Suppressor macrophage treated with lipopolysaccharide for 4 hours (primary cell): Measurements from ENCODE around the gene IL17RC.
"Not testable (repeated sequence)": the region's sequence is repeated elsewhere in the genome, so short reads cannot be mapped to it uniquely, and the experiment has no call there.

Experiments
- DNase-seq: peaks from one replicate; pipeline ENCODE4 v3.0.0-alpha.2; 2020

The IL17RC gene, protein sequence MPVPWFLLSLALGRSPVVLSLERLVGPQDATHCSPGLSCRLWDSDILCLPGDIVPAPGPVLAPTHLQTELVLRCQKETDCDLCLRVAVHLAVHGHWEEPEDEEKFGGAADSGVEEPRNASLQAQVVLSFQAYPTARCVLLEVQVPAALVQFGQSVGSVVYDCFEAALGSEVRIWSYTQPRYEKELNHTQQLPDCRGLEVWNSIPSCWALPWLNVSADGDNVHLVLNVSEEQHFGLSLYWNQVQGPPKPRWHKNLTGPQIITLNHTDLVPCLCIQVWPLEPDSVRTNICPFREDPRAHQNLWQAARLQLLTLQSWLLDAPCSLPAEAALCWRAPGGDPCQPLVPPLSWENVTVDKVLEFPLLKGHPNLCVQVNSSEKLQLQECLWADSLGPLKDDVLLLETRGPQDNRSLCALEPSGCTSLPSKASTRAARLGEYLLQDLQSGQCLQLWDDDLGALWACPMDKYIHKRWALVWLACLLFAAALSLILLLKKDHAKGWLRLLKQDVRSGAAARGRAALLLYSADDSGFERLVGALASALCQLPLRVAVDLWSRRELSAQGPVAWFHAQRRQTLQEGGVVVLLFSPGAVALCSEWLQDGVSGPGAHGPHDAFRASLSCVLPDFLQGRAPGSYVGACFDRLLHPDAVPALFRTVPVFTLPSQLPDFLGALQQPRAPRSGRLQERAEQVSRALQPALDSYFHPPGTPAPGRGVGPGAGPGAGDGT

GRCh38 chr3:9916734-9917680 lies at the start of gene IL17RC:
TSS of gene IL17RC (plus strand) at chr3:9917098. CDS start at chr3:9917316, 218 bp downstream.
- peak; percentile 78 for DNase-seq

DNA sequence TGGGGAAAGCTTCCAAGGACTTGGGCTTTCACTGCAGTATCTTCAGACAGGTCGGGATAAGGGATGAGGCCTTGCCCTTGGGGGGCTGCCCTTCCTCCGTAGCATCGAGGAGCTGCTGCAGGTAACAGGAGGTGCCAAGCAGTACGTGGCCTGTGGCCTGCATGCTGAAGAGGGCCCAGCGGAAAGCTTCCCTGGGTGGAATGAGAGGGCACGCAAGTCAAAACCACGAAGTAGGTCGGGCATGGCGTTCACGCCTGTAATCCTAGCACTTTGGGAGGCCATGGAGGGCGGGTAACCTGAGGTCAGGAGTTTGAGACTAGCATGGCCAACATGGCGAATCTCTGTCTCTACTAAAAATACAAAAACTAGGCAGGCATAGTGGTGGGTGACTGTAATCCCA lies 49.8 kb upstream of the IL17RC start:
- no peak for DNase-seq

- DNase-seq, result no peak
Observed at GRCh38 chr3:9869955-9870354, 46.9 kb upstream of the IL17RC start.

DNA sequence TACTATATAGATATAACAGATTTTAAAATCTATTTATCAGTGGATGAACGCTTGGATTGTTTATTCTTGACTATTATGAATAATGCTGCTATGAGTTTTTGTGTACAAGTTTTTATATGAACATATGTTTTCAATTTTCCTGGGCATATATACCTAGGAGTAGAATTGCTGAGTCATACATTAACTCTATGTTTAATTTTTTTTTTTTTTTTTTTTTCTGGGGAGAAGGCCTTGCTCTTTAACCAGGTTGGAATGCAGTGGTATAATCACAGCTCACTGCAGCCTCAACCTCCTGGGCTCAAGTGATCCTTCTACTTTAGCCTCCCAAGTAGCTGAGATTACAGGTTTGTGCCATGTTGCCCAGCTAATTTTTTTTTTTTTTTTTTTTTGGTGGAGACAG lies 45.9 kb upstream of the IL17RC start:
- DNase-seq, result no peak

DNA sequence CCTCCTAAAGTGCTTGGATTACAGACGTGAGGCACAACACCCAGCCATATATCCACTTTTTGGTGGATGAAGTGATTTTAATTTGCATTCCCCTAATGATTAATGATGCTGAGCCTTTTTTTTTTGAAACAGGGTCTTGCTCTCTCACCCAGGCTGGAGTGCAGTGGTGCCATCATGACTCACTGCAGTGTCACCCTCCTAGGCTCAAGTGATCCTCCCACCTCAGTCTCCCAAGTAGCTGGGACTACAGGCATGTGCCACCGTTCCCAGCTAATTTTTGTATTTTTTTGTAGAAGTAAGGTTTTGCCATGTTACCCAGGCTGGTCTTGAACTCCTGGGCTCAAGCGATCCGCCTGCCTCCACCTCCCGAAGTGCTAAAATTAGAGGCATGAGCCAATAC lies 44.8 kb upstream of the IL17RC start:
- peak; percentile 21 for DNase-seq

DNA sequence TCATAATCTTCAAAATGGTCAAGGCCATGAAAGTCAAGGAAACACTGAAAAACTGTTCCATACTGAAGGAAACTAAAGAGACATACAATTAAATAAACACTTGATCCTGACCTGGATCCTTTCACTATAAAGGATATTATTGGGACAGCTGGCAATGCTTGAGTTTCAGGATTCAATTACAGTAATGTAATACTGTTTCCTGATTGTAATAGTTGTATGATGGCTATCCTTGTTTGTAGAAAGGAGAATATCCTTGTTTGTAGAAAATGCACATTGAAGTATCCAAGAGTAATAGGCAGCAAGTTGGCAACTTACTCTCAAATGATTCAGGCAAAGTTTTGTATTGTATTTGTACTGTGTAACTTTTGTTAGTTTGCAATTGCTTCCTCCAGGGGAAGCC lies 41.5 kb upstream of the IL17RC start:
- no peak for DNase-seq

GRCh38 chr3:9876255-9876654 lies 40.6 kb upstream of the IL17RC start:
- DNase-seq, result not testable (repeated sequence)

DNA sequence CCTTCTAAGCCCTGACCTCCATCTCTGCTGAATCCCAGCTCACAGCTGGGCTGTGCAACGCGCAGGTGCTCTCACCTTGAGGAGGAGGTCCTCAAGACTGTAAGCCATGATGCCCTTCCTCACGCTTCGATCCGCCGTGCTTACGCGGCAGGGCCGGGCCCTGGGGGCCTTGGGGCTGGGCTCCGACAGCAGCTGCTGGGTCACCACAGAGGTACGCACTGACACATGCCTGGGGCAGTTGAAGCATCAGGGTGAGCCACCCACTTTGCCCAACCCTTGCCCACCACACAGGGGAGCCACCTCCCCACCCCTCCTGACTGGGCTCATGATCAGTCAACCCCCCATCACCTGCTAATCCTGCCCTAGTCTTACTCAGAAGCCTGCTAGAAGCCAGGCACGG lies 39.9 kb upstream of the IL17RC start:
- no peak for DNase-seq

DNA sequence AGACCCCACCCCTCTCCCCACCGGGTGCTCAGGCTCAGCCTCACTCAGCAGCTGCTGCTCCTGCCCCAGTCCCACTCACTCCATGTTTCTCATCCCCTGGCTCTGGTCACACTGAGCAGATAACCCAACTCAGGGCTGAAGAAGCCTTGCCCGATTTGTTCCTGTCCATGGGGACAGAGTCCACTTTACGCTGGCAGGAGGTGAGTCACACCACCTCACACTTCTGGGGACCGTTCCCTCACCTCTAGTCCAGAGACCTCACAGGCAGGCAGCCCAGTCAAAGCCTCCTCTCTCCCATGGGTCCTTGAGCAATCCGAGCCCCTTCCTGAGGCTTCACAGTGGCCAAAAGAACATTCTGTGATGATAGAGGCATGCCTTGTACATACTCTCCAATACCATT lies 38.2 kb upstream of the IL17RC start:
- no peak for DNase-seq

GRCh38 chr3:9879830-9880549 lies 36.9 kb upstream of the IL17RC start, which contains the start of gene CIDEC:
TSS of gene CIDEC (minus strand) at chr3:9880253. CDS start at chr3:9878486, 1,767 bp downstream.
- DNase-seq, result no peak

DNA sequence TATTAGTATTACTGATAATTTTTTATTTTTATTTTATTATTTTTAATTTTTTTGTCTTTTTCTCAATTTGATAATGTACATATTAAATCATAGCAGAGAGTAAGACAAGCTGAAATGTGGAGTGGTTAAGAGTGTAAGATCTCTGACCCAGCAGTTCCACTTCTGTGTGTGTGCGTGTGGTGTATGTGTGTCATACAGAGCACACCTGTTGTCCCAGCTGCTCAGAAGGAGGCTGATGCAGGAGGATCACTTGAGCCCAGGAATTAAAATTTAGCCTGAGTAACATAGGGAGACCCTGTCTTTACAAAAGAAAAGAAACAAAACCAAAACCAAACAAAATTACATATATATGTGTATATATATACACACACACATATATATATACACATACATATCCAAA lies 35.5 kb upstream of the IL17RC start:
- no peak for DNase-seq

DNA sequence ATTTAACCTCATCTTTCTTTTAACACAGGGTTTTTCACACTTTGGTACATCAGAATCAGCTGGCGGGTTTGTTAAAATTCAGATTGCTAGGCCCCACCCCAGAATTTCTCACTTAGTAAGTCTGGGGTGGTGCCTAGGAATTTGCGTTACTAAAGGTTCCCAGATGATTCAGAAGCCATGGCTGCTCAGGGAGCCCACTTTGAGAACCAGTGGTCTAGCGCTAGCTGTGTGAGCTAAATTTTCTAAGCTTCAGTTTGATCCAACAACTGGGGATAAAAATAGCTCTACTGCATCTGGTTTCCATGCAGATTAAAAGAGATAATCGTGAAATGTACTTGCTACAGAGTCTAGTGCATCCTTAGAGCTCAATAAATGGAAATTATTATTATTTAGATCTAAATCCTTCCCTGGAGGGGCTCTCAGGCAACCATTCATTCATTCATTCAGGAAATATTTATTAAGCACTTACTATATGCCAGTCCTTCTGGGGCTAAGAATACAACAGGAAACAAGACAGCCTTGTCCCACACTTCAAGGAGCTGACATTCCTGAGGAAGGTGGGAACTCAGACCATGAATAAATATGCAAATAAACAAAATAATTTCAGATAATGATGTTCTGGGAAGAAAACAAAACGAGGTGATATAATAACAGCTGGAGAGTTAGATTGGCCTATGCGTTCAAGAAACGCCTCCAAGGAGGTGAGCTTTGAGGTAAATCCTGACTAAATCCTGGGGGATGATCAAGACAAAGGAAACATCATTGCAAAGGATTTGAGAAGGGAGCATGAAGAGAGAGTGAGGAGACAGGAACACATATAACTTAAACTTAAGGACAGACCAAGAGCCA lies 33.0 kb upstream of the IL17RC start:
- no peak for DNase-seq

GRCh38 chr3:9884555-9885165 lies 32.2 kb upstream of the IL17RC start:
- DNase-seq, result no peak

- no peak for DNase-seq
Observed at GRCh38 chr3:9886328-9886727, 30.6 kb upstream of the IL17RC start.

DNA sequence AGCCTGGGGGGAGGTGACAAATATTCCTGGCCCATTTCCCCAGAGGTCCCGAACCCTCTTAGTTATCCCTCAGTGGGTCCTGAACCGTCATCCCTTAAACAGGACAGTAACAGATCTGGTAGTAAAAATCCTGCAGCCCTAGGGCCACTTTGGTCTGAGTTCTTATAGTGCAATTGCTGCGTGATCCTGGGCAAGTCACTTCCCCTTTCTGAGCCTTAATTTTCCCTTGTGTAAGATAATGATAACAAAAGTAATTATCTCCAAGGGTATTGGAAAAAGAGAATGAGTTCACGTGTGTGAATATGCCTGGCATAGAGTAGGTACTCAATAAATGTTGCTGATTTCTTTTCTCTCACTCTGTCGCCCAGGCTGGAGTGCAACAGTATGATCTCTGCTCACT lies 29.4 kb upstream of the IL17RC start:
- no peak for DNase-seq

DNA sequence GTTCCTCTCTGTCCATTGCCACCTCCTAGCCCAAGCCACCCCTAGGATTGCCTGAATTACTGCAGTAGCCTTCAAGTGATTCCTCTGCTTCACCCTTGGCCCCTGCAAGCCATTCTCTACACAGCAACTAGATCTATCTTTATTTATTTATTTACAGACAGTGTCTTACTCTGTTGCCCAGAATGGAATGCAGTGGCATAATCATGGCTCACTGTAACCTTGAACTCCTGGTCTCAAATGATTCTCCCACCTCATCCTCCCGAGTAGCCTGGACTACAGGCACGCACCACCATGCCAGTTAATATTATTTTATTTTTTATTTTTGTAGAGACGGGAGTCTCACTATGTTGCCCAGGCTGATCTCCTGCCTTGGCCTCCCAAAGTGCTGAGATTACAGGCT lies 28.4 kb upstream of the IL17RC start:
- no peak for DNase-seq

GRCh38 chr3:9889405-9889804 lies 27.5 kb upstream of the IL17RC start:
- no peak for DNase-seq

DNA sequence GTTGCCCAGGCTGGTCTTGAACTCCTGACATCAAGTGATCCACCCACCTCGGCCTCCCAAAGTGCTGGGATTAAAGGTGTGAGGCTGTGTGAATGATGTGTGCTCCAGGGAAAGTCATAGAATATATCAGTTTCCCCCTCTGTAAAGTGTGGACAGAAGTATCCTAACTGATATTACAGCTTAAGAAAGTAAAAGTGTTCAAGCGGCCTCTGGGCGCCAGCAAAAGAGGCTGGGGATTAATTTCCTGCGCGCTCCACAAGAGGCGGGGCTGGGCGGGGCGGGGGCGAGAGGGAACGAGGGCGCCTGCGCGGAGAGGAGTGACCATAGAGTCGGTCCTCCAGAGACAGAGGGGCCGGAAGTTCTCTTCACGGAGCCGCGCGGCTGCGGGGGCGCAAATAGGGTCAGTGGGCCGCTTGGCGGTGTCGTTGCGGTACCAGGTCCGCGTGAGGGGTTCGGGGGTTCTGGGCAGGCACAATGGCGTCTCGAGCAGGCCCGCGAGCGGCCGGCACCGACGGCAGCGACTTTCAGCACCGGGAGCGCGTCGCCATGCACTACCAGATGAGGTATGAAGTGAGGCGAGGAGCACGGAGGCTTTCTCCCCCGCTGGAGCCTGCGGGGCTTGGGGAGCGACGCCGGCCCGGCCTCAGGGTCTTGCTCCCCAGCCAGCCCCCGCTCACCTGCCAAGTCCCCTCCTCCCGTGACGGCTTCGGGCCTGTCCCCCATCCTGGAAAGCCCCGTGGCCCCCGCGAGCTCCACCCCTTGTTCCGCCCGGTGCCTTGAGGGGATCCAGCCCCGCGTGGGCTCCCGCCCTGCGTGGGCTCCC lies 26.4 kb upstream of the IL17RC start, which contains the start of gene JAGN1:
Gene JAGN1, plus strand, starts transcription at position 362 of the 823 bp plus-strand sequence. Its CDS starts 113 bp downstream, at position 475.
- DNase-seq, result peak; percentile 96

DNA sequence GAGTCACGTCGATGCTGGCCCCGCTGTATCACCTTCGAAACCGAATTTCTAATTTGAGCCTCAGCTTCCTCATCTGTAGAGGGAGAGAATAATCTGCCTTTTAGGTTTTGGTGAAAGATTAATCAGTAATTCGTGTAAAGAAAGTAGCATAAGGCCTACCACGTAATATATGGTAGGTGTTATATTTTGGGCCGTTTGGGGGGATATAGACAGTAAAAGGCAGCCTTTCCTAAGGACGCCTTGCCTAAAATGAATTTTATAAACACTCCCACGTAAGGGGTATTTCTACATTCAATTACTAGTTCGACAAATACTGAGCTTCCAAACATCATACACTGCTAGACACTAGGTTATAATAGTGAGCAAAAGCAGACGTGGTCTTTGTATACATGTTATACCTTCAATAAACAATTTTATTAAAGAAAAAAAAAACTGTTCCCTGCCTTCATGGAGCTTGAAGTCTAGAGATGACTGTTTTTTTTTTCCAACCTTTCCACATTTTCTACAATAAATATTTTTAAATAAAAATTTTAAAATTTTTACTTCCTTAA lies 25.8 kb upstream of the IL17RC start:
- DNase-seq, result no peak

DNA sequence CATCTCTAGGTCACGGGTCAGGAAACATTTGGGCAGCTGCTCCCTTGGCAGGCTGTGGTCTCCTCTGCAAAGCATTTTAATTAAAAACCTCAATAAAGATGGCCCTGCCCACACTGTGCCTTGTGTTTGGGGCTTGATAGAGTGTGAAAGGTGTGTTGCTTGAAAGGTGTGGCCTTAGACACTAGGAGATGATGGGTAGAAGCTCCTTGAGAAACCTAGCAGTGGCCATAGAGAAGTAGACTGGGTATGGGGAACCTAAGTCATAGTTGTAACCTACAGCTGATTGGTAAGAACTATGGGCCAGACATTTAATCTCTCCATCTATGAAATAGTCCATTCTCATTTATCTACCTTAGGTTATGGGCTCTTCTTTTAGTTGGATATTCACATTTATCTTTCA lies 23.2 kb upstream of the IL17RC start:
- no peak for DNase-seq
